PC-3 (cell line): ENCODE measurements around the gene EPHA1.

ENCODE experiments used
- CTCF ChIP-seq: fragments of 300-600 bp; sonication (generic); conservative IDR thresholded peaks from 2 replicates; pipeline ENCODE4 v1.5.1; 2017; ENCODE audit warnings: antibody characterized with exemption, low read depth, mild to moderate bottlenecking, low read length
- EZH2 ChIP-seq: fragments of 300-600 bp; sonication (generic); IDR thresholded peaks from one replicate; pipeline ENCODE4 v1.6.1; 2017; ENCODE audit warnings: antibody characterized with exemption, mild to moderate bottlenecking, low read length; ENCODE audit not compliant: unreplicated experiment

GRCh38 chr7:143393267-143394041 is 15.2 kb downstream of the EPHA1 start:
- TF ChIP-seq CTCF = no peak
- no peak for TF ChIP-seq EZH2
